ENCODE data around the gene CEP131. TPM values are rescaled to one million over a fixed set of nuclear protein-coding genes. Genes with fewer than 3 reads are reported as not detected.

The CEP131 gene
- total RNA-seq, 1 donor from 2014 or later, result 12.2 TPM

DNA sequence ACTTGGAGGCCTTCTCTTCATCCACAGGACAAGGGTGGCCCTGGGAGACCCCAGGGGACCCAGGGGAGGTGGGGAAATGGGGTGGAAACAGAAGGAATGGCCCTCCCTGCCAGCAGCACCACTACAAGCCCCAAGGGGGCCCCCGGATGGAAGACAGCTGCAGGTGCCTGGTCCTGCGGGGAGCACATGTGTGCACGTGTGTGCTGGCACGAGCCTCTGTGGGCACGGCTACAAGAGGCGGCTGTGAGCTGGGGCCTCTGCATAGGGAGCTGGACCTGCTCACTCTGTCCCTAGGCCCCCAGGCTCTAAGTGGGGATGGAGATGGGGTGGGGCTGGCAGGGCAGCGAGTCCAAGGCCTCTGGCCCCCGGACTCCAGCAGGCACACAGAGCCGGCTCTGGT, 43.5 kb downstream of the CEP131 start:
- DNase-seq (ENCODE audit: extremely low spot score, unreplicated experiment), result no peak
- Mint-ChIP-seq H3K4me3 (ENCODE audit: unreplicated experiment) (no peak overlapping the region), H3K27ac (ENCODE audit: unreplicated experiment) (no peak overlapping the region), H3K36me3 (ENCODE audit: unreplicated experiment) (peaks cover 7% of the 10 kb centered on the region), H3K27me3 (ENCODE audit: unreplicated experiment) (no peaks in the 10 kb centered on the region), H3K4me1 (ENCODE audit: unreplicated experiment) (no peaks in the 10 kb centered on the region), H3K9me3 (ENCODE audit: unreplicated experiment) (peaks cover 10% of the 10 kb centered on the region)
- TF ChIP-seq, protein P1, sequence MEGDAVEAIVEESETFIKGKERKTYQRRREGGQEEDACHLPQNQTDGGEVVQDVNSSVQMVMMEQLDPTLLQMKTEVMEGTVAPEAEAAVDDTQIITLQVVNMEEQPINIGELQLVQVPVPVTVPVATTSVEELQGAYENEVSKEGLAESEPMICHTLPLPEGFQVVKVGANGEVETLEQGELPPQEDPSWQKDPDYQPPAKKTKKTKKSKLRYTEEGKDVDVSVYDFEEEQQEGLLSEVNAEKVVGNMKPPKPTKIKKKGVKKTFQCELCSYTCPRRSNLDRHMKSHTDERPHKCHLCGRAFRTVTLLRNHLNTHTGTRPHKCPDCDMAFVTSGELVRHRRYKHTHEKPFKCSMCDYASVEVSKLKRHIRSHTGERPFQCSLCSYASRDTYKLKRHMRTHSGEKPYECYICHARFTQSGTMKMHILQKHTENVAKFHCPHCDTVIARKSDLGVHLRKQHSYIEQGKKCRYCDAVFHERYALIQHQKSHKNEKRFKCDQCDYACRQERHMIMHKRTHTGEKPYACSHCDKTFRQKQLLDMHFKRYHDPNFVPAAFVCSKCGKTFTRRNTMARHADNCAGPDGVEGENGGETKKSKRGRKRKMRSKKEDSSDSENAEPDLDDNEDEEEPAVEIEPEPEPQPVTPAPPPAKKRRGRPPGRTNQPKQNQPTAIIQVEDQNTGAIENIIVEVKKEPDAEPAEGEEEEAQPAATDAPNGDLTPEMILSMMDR (IDR thresholded peaks at IDR 0.05), result no peak

DNA sequence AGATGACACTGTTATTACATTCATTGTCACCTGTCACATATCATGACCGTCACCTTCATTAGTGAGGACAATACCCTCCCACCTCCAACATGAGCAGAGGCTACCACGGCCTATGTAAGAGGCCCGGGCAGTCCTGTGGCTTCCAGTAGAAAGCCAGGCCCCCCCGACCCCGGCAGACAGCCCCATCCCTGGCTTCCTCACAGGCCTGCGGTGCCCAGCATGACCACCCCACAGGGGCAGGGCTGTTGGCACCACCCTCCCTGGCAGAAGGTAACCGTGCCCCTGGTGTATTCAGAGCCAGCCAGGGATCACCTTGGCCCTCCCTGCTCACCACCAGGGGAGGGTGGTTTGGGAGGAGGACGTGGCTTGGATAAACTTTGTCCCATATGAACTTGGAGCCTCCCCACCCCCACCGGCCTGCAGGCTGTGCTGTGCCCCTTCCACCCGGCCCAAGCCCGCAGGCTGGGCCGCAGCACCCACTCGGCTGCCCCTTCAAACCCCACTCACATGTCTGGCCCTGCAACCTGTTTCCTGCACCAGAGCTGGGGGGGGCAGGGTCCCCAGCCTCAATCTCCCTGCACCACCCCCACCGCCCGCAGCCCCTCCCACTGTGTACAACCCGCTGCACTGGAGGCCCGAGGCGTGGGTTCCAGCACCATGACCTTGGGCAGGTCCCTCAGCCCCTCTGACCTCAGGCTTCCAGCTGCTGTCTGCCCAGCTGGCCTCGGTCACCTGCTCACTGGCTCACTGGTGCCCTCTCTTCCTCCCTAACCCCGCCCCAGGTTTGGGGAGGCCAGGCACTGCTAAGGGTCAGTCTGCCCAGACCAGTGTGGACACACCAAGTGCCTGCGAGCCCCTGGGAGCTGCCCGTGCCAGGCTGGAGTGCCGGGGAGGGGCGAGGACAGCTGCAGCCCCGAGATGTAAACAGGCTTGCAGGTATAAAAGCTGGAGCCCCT, 44.4 kb downstream of the CEP131 start:
- no peak for DNase-seq (ENCODE audit: extremely low spot score, unreplicated experiment)
- H3K9me3 Mint-ChIP-seq (ENCODE audit: unreplicated experiment), result peaks cover 18% of the 10 kb centered on the region
- H3K4me3 Mint-ChIP-seq (ENCODE audit: unreplicated experiment), result no peak overlapping the region
- H3K4me1 Mint-ChIP-seq (ENCODE audit: unreplicated experiment), result peaks cover 2% of the 10 kb centered on the region
- H3K27me3 Mint-ChIP-seq (ENCODE audit: unreplicated experiment), result no peaks in the 10 kb centered on the region
- peaks cover 7% of the 10 kb centered on the region for H3K36me3 Mint-ChIP-seq (ENCODE audit: unreplicated experiment)
- TF ChIP-seq, protein P1 (IDR thresholded peaks at IDR 0.05), result no peak
- no peak overlapping the region for H3K27ac Mint-ChIP-seq (ENCODE audit: unreplicated experiment)

DNA sequence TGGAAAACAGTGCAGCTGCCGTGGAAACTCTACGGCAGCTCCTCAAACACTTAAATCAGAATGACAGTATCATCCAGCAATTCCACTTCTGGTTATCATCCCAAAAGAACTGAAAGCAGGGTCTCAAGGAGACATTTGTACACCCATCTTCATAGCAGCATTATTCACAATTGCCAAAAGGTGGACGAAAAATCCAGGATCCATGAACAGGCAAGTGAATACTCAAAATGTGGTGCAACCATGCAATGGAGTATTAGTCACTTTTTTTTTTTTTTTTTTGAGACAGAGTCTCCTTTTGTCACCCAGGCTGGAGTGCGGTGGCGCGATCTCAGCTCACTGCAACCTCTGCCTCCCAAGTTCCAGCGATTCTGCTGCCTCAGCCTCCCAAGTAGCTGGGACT, 46.1 kb downstream of the CEP131 start:
- DNase-seq (ENCODE audit: extremely low spot score, unreplicated experiment), result no peak
- Mint-ChIP-seq H3K27me3 (ENCODE audit: unreplicated experiment) (no peaks in the 10 kb centered on the region), H3K36me3 (ENCODE audit: unreplicated experiment) (peaks cover 7% of the 10 kb centered on the region), H3K9me3 (ENCODE audit: unreplicated experiment) (peaks cover 18% of the 10 kb centered on the region), H3K4me1 (ENCODE audit: unreplicated experiment) (peaks cover 7% of the 10 kb centered on the region), H3K27ac (ENCODE audit: unreplicated experiment) (no peak overlapping the region), H3K4me3 (ENCODE audit: unreplicated experiment) (no peak overlapping the region)
- TF ChIP-seq, protein P1 (IDR thresholded peaks at IDR 0.05), result no peak

DNA sequence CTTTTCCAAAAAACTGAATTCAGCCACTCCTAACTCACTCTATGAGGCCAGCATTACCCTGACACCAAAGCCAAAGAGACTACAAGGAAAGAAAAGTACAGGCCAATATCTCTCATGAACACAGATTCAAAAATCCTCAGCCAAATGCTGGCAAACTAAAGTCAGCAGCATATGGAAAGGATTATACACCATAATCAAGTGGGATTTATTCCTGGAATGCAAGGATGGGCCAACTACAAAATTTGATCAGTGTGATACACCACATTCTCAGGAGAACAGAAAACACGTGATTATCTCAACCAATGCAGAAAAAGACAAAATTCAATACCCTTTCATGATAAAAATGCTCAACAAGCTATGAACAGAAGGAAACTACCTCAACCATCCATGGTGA, 49.0 kb downstream of the CEP131 start:
- H3K36me3 Mint-ChIP-seq (ENCODE audit: unreplicated experiment), result peaks cover 7% of the 10 kb centered on the region
- H3K27me3 Mint-ChIP-seq (ENCODE audit: unreplicated experiment), result no peaks in the 10 kb centered on the region
- no peak for DNase-seq (ENCODE audit: extremely low spot score, unreplicated experiment)
- H3K27ac Mint-ChIP-seq (ENCODE audit: unreplicated experiment), result no peak overlapping the region
- TF ChIP-seq, protein P1 (IDR thresholded peaks at IDR 0.05), result no peak
- peaks cover 7% of the 10 kb centered on the region for H3K4me1 Mint-ChIP-seq (ENCODE audit: unreplicated experiment)
- H3K9me3 Mint-ChIP-seq (ENCODE audit: unreplicated experiment), result peaks cover 18% of the 10 kb centered on the region
- H3K4me3 Mint-ChIP-seq (ENCODE audit: unreplicated experiment), result no peak overlapping the region

DNA sequence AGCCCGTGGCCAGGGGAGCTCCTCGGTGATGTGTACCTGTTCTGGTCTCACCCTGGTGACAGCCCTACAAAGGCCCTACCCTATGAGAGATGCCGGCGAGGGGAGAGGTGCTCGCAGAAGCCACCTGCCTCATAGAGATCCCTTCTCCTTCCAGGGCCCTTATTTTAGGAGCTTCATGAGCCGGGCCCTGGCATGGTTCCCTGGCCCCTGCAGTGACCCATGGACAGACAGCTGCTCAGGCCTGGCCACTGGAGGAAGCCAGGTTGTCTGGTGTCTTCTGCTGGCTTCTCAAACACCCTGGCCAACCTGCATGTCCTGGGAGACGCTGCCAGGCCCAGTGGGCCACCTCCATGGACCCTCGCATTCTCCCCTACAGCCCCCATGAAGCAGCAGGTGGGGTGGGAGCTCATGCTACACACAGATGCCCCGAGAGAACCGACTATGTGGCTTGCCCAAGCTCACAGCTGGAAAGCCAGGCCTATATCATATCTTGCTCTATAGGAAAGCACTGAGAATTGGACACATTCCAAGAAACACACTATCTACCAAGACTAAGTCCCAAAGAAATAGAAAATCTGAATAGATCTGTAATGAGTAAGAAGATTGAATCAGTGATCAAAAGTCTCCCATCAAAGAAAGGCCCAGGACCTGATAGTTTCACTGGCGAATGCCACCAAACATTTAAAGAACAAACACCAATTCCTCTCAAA, 49.6 kb downstream of the CEP131 start:
- DNase-seq (ENCODE audit: extremely low spot score, unreplicated experiment), result no peak
- no peak overlapping the region for H3K27ac Mint-ChIP-seq (ENCODE audit: unreplicated experiment)
- no peak overlapping the region for H3K4me3 Mint-ChIP-seq (ENCODE audit: unreplicated experiment)
- H3K36me3 Mint-ChIP-seq (ENCODE audit: unreplicated experiment), result peaks cover 7% of the 10 kb centered on the region
- peaks cover 7% of the 10 kb centered on the region for H3K4me1 Mint-ChIP-seq (ENCODE audit: unreplicated experiment)
- TF ChIP-seq, protein P1 (IDR thresholded peaks at IDR 0.05), result no peak
- no peaks in the 10 kb centered on the region for H3K27me3 Mint-ChIP-seq (ENCODE audit: unreplicated experiment)
- peaks cover 18% of the 10 kb centered on the region for H3K9me3 Mint-ChIP-seq (ENCODE audit: unreplicated experiment)

Measured in osteocyte (in vitro differentiated cells).